ENCODE measurements around the gene EML6. TPM values are rescaled to one million over a fixed set of nuclear protein-coding genes. Genes with fewer than 3 reads are reported as not detected.

Gene EML6
- total RNA-seq, 1 experiment from 2014 or later = 5.2 TPM

DNA sequence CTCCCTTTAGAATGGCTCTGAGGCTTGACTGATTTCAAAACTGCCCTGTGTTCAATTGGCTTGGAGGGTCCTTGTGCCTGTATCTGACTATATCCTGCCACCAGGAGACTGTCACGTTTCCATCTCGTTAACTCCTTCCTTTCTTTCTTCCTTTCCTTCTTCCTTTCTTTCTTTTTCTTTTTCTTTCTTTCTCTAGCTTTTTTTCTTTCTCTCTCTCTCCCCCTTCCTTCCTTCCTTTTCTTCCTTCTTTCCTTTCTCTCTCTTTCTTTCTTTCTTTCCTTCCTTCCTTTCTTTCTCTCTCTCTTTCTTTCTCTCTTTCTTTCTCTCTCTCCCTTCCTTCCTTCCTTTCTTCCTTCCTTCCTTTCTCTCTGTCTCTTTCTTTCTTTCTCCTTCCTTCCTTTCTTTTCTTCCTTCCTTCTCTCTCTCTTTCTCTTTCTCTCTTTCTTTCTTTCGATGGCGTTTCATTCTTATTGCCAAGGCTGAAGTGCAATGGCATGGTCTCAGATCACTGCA lies 38.1 kb upstream of the EML6 start:
- H3K4me3 Mint-ChIP-seq (ENCODE audit: unreplicated experiment) = no peak overlapping the region
- H3K36me3 Mint-ChIP-seq (ENCODE audit: insufficient read depth, unreplicated experiment) = peaks cover 9% of the 10 kb centered on the region
- CTCF ChIA-PET = no interaction called here
- H3K27me3 ChIP-seq (replicated peaks; ENCODE audit: control insufficient read depth, insufficient read depth, low read length) = no peaks in the 10 kb centered on the region
- no peak overlapping the region for H3K27ac Mint-ChIP-seq (ENCODE audit: unreplicated experiment)
- TF ChIP-seq, protein P1, sequence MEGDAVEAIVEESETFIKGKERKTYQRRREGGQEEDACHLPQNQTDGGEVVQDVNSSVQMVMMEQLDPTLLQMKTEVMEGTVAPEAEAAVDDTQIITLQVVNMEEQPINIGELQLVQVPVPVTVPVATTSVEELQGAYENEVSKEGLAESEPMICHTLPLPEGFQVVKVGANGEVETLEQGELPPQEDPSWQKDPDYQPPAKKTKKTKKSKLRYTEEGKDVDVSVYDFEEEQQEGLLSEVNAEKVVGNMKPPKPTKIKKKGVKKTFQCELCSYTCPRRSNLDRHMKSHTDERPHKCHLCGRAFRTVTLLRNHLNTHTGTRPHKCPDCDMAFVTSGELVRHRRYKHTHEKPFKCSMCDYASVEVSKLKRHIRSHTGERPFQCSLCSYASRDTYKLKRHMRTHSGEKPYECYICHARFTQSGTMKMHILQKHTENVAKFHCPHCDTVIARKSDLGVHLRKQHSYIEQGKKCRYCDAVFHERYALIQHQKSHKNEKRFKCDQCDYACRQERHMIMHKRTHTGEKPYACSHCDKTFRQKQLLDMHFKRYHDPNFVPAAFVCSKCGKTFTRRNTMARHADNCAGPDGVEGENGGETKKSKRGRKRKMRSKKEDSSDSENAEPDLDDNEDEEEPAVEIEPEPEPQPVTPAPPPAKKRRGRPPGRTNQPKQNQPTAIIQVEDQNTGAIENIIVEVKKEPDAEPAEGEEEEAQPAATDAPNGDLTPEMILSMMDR (IDR thresholded peaks at IDR 0.05; ENCODE audit: insufficient read depth in 1 of 2, low read depth in 1 of 2, low read length in 1 of 2, severe bottlenecking in 1 of 2, unreplicated experiment in 1 of 2) = no peak
- H3K36me3 ChIP-seq (ENCODE audit: control insufficient read depth, insufficient read depth, low read length) = no peaks in the 10 kb centered on the region
- H3K27me3 Mint-ChIP-seq (ENCODE audit: insufficient read depth, unreplicated experiment) = no peaks in the 10 kb centered on the region
- peaks cover 11% of the 10 kb centered on the region for H3K9me3 Mint-ChIP-seq (ENCODE audit: unreplicated experiment)
- BruUV-seq (replicated peaks) = no TSS peak
- DNase-seq = no peak
- no peak overlapping the region for H3K4me3 ChIP-seq (ENCODE audit: low read depth, low read length)
- no peaks in the 10 kb centered on the region for H3K4me1 ChIP-seq
- POLR2A ChIA-PET = no interaction called here
- H3K9me3 ChIP-seq = no peaks in the 10 kb centered on the region
- intact Hi-C loops (cut with micrococcal nuclease; ENCODE audit: unreplicated experiment) = no loop called here
- H3K4me1 Mint-ChIP-seq (ENCODE audit: low read depth, unreplicated experiment) = peaks cover 3% of the 10 kb centered on the region

GRCh38 chr2:54687595-54688152 lies 35.8 kb upstream of the EML6 start:
- TF ChIP-seq, protein P1 (IDR thresholded peaks at IDR 0.05; ENCODE audit: insufficient read depth in 1 of 2, low read depth in 1 of 2, low read length in 1 of 2, severe bottlenecking in 1 of 2, unreplicated experiment in 1 of 2) = no peak
- CTCF ChIA-PET = no interaction called here

GRCh38 chr2:54691445-54692135 lies 31.9 kb upstream of the EML6 start:
- Histone ChIP-seq H3K36me3 (ENCODE audit: control insufficient read depth, insufficient read depth, low read length) (no peaks in the 10 kb centered on the region; the same call in 1 of the 2 replicates), H3K27me3 (replicated peaks; ENCODE audit: control insufficient read depth, insufficient read depth, low read length) (no peaks in the 10 kb centered on the region), H3K4me3 (ENCODE audit: low read depth, low read length) (no peak overlapping the region), H3K9me3 (no peaks in the 10 kb centered on the region), H3K4me1 (peaks cover 16% of the 10 kb centered on the region)
- no peaks in the 10 kb centered on the region for H3K27me3 Mint-ChIP-seq (ENCODE audit: insufficient read depth, unreplicated experiment)
- intact Hi-C loops (cut with micrococcal nuclease; ENCODE audit: unreplicated experiment) = loop anchor here (1.0 to 5.0 kb wide), 5 partner anchors 13 to 146 kb away; partner anchors contain the start of gene EML6
- TF ChIP-seq, protein P1 (IDR thresholded peaks at IDR 0.05; ENCODE audit: insufficient read depth in 1 of 2, low read depth in 1 of 2, low read length in 1 of 2, severe bottlenecking in 1 of 2, unreplicated experiment in 1 of 2) = peak in 1 of 2 experiments; percentile 7
- ChIA-PET CTCF (interaction anchor here (0.6 to 2.3 kb wide), 15 partner anchors 12 to 585 kb away, joined by 3 to 33 read pairs (median 4); no protein-coding TSS in a partner anchor), POLR2A (interaction anchor here (0.5 to 1.2 kb wide), 5 partner anchors 18 to 581 kb away, joined by 3 to 6 read pairs (median 4); partner anchors contain the start of gene EML6)
- no TSS peak for BruUV-seq (replicated peaks)
- H3K27ac Mint-ChIP-seq (ENCODE audit: unreplicated experiment) = no peak overlapping the region
- no peak overlapping the region for H3K4me3 Mint-ChIP-seq (ENCODE audit: unreplicated experiment)
- H3K36me3 Mint-ChIP-seq (ENCODE audit: insufficient read depth, unreplicated experiment) = peaks cover 13% of the 10 kb centered on the region
- DNase-seq = peak; percentile 74 to 81
- no peaks in the 10 kb centered on the region for H3K9me3 Mint-ChIP-seq (ENCODE audit: unreplicated experiment)
- H3K4me1 Mint-ChIP-seq (ENCODE audit: low read depth, unreplicated experiment) = peaks cover 9% of the 10 kb centered on the region

More at GRCh38 chr2:54687595-54688152, 35.8 kb upstream of the EML6 start:
- POLR2A ChIA-PET = no interaction called here
- Mint-ChIP-seq H3K27me3 (ENCODE audit: insufficient read depth, unreplicated experiment) (no peaks in the 10 kb centered on the region), H3K4me1 (ENCODE audit: low read depth, unreplicated experiment) (peaks cover 9% of the 10 kb centered on the region), H3K36me3 (ENCODE audit: insufficient read depth, unreplicated experiment) (peaks cover 6% of the 10 kb centered on the region), H3K27ac (ENCODE audit: unreplicated experiment) (no peak overlapping the region), H3K4me3 (ENCODE audit: unreplicated experiment) (no peak overlapping the region), H3K9me3 (ENCODE audit: unreplicated experiment) (peaks cover 11% of the 10 kb centered on the region)
- intact Hi-C loops (cut with micrococcal nuclease; ENCODE audit: unreplicated experiment) = no loop called here
- DNase-seq = no peak
- H3K4me3 ChIP-seq (ENCODE audit: low read depth, low read length) = no peak overlapping the region
- no peaks in the 10 kb centered on the region for H3K27me3 ChIP-seq (replicated peaks; ENCODE audit: control insufficient read depth, insufficient read depth, low read length)
- H3K4me1 ChIP-seq = peaks cover 16% of the 10 kb centered on the region
- H3K9me3 ChIP-seq = no peaks in the 10 kb centered on the region
- BruUV-seq (replicated peaks) = no TSS peak
- H3K36me3 ChIP-seq (ENCODE audit: control insufficient read depth, insufficient read depth, low read length) = no peaks in the 10 kb centered on the region

Data from Caco-2 (cell line).